ENCODE results near the gene COPZ1. TPM values are rescaled to one million over a fixed set of nuclear protein-coding genes. Genes with fewer than 3 reads are reported as not detected.

COPZ1 gene
- total RNA-seq, 2 donors from 2014 or later, result 79.2 to 154 TPM

- TF ChIP-seq, protein P1, sequence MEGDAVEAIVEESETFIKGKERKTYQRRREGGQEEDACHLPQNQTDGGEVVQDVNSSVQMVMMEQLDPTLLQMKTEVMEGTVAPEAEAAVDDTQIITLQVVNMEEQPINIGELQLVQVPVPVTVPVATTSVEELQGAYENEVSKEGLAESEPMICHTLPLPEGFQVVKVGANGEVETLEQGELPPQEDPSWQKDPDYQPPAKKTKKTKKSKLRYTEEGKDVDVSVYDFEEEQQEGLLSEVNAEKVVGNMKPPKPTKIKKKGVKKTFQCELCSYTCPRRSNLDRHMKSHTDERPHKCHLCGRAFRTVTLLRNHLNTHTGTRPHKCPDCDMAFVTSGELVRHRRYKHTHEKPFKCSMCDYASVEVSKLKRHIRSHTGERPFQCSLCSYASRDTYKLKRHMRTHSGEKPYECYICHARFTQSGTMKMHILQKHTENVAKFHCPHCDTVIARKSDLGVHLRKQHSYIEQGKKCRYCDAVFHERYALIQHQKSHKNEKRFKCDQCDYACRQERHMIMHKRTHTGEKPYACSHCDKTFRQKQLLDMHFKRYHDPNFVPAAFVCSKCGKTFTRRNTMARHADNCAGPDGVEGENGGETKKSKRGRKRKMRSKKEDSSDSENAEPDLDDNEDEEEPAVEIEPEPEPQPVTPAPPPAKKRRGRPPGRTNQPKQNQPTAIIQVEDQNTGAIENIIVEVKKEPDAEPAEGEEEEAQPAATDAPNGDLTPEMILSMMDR (IDR thresholded peaks at IDR 0.05), result no peak
- Histone ChIP-seq H3K9me3 (no peaks in the 10 kb centered on the region), H3K27me3 (no peaks in the 10 kb centered on the region), H3K4me1 (peaks cover 0 to 86% of the 10 kb centered on the region in 2 donors), H3K4me3 (no peak overlapping the region), H3K36me3 (no peaks in the 10 kb centered on the region), H3K27ac (peak overlapping the region; percentile 84 to 92)
- no peak for DNase-seq (ENCODE audit: low spot score)
Observed at GRCh38 chr12:54375259-54375579, 50.3 kb downstream of the COPZ1 start.

- H3K4me3 ChIP-seq, result no peak overlapping the region
Observed at GRCh38 chr12:54376596-54376995, 51.7 kb downstream of the COPZ1 start.

GRCh38 chr12:54377007-54377406 is 52.1 kb downstream of the COPZ1 start:
- TF ChIP-seq, protein P1 (IDR thresholded peaks at IDR 0.05), result no peak
- H3K27me3 ChIP-seq, result no peaks in the 10 kb centered on the region
- H3K4me3 ChIP-seq, result no peak overlapping the region
- no peak for DNase-seq (ENCODE audit: low spot score)
- no peaks in the 10 kb centered on the region for H3K9me3 ChIP-seq
- H3K27ac ChIP-seq, result peak overlapping the region; percentile 84 to 92
- H3K36me3 ChIP-seq, result no peaks in the 10 kb centered on the region
- peaks cover 0 to 69% of the 10 kb centered on the region in 2 donors for H3K4me1 ChIP-seq

More at GRCh38 chr12:54376596-54376995, 51.7 kb downstream of the COPZ1 start:
- Histone ChIP-seq H3K4me1 (peaks cover 0 to 73% of the 10 kb centered on the region in 2 donors), H3K27me3 (no peaks in the 10 kb centered on the region), H3K36me3 (no peaks in the 10 kb centered on the region), H3K27ac (peak overlapping the region; percentile 84 to 92), H3K9me3 (no peaks in the 10 kb centered on the region)
- TF ChIP-seq, protein P1 (IDR thresholded peaks at IDR 0.05), result no peak
- no peak for DNase-seq (ENCODE audit: low spot score)

- Histone ChIP-seq H3K27ac (peak overlapping the region; percentile 84 to 92), H3K36me3 (no peaks in the 10 kb centered on the region), H3K27me3 (no peaks in the 10 kb centered on the region), H3K9me3 (no peaks in the 10 kb centered on the region), H3K4me1 (peaks cover 0 to 61% of the 10 kb centered on the region in 2 donors), H3K4me3 (peak overlapping the region; percentile 53 to 62)
- DNase-seq (ENCODE audit: low spot score), result no peak
- TF ChIP-seq, protein P1 (IDR thresholded peaks at IDR 0.05), result no peak
Observed at GRCh38 chr12:54377797-54378515, 53.0 kb downstream of the COPZ1 start.

GRCh38 chr12:54378796-54379397 is 54.0 kb downstream of the COPZ1 start:
- peak overlapping the region; percentile 53 to 62 for H3K4me3 ChIP-seq
- TF ChIP-seq, protein P1 (IDR thresholded peaks at IDR 0.05), result no peak
- peak overlapping the region; percentile 84 to 92 for H3K27ac ChIP-seq
- no peaks in the 10 kb centered on the region for H3K36me3 ChIP-seq
- H3K27me3 ChIP-seq, result no peaks in the 10 kb centered on the region
- peaks cover 0 to 55% of the 10 kb centered on the region in 2 donors for H3K4me1 ChIP-seq
- DNase-seq (ENCODE audit: low spot score), result no peak
- no peaks in the 10 kb centered on the region for H3K9me3 ChIP-seq
